Measurements from ENCODE around the gene THNSL1.
"Not testable (repeated sequence)": the region's sequence is repeated elsewhere in the genome, so short reads cannot be mapped to it uniquely, and the experiment has no call there.

The THNSL1 gene, protein sequence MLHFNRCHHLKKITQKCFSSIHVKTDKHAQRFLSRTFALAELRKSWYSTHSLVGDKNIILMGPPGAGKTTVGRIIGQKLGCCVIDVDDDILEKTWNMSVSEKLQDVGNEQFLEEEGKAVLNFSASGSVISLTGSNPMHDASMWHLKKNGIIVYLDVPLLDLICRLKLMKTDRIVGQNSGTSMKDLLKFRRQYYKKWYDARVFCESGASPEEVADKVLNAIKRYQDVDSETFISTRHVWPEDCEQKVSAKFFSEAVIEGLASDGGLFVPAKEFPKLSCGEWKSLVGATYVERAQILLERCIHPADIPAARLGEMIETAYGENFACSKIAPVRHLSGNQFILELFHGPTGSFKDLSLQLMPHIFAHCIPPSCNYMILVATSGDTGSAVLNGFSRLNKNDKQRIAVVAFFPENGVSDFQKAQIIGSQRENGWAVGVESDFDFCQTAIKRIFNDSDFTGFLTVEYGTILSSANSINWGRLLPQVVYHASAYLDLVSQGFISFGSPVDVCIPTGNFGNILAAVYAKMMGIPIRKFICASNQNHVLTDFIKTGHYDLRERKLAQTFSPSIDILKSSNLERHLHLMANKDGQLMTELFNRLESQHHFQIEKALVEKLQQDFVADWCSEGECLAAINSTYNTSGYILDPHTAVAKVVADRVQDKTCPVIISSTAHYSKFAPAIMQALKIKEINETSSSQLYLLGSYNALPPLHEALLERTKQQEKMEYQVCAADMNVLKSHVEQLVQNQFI

GRCh38 chr10:25016376-25017153 lies at the start of gene THNSL1:
TSS of gene THNSL1 (plus strand) at chr10:25016612. CDS start at chr10:25023224, 6,612 bp downstream.
- Histone ChIP-seq H3K36me3 (ENCODE audit: control insufficient read depth, insufficient read depth, low read length) (no peaks in the 10 kb centered on the region), H3K9ac (ENCODE audit: low read length) (peak within 1 kb of the TSS; percentile 77), H3K9me3 (ENCODE audit: control insufficient read depth, low read length) (no peaks in the 10 kb centered on the region), H3K4me1 (ENCODE audit: control insufficient read depth, insufficient read depth, low read length) (no peaks in the 10 kb centered on the region), H3K27me3 (ENCODE audit: control insufficient read depth, insufficient read depth, low read length) (no peaks in the 10 kb centered on the region), H3K4me3 (ENCODE audit: low read length) (peak within 1 kb of the TSS; percentile 23)

DNA sequence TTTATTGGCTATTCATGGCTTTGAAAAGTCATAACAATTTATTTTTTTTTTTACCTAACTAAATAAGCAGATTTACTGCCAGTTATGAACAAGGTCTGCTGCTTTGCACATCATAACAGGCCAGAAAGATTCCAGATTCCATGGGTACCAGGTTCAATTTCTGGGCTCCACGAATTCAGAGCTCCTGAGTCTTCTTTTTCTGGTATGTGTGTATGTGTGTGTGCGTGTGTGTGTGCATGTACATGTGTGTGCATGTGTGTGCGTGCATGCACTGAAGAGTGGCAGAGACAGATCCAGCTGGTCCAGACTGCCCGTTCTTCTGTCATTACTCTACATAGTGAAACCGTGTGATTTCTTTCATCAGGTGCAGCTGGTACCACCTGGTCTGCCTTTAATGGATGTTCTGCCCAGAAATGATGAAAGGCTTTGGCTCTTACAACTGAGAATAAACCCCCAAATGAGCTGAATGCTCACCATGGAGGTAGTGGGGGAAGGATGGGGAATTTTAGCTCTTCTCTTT lies 49.4 kb upstream of the THNSL1 start:
- Histone ChIP-seq H3K36me3 (ENCODE audit: control insufficient read depth, insufficient read depth, low read length) (no peaks in the 10 kb centered on the region), H3K4me3 (ENCODE audit: low read length) (no peak overlapping the region), H3K27me3 (ENCODE audit: control insufficient read depth, insufficient read depth, low read length) (no peaks in the 10 kb centered on the region), H3K4me1 (ENCODE audit: control insufficient read depth, insufficient read depth, low read length) (peaks cover 5% of the 10 kb centered on the region), H3K9me3 (ENCODE audit: control insufficient read depth, low read length) (no peaks in the 10 kb centered on the region), H3K9ac (ENCODE audit: low read length) (no peak overlapping the region)

- Histone ChIP-seq H3K27me3 (ENCODE audit: control insufficient read depth, insufficient read depth, low read length) (no peaks in the 10 kb centered on the region), H3K9ac (ENCODE audit: low read length) (no peak overlapping the region), H3K4me1 (ENCODE audit: control insufficient read depth, insufficient read depth, low read length) (peaks cover 5% of the 10 kb centered on the region), H3K4me3 (ENCODE audit: low read length) (no peak overlapping the region), H3K36me3 (ENCODE audit: control insufficient read depth, insufficient read depth, low read length) (no peaks in the 10 kb centered on the region), H3K9me3 (ENCODE audit: control insufficient read depth, low read length) (no peaks in the 10 kb centered on the region)
These were observed 48.1 kb upstream of the THNSL1 start for GRCh38 chr10:24968349-24968748.

DNA sequence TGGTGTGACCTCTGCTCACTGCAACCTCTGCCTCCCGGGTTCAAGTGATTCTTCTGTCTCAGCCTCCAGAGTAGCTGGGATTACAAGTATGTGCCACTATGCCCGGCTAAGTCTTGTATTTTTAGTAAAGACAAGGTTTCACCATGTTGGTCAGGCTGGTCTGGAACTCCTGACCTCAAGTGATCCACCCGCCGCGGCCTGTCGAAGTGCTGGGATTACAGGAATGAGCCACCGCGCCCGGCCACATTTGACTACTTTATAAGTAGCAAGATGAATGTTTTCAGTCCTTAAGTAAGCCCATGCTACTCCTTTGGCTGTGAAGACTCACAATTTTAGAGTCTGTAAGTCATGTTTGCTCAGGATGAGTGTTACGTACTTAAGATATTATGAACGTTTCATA lies 47.5 kb upstream of the THNSL1 start:
- H3K27me3 ChIP-seq (ENCODE audit: control insufficient read depth, insufficient read depth, low read length); H3K4me3 ChIP-seq (ENCODE audit: low read length); H3K36me3 ChIP-seq (ENCODE audit: control insufficient read depth, insufficient read depth, low read length); H3K9ac ChIP-seq (ENCODE audit: low read length); H3K9me3 ChIP-seq (ENCODE audit: control insufficient read depth, low read length); H3K4me1 ChIP-seq (ENCODE audit: control insufficient read depth, insufficient read depth, low read length): not testable (repeated sequence)

DNA sequence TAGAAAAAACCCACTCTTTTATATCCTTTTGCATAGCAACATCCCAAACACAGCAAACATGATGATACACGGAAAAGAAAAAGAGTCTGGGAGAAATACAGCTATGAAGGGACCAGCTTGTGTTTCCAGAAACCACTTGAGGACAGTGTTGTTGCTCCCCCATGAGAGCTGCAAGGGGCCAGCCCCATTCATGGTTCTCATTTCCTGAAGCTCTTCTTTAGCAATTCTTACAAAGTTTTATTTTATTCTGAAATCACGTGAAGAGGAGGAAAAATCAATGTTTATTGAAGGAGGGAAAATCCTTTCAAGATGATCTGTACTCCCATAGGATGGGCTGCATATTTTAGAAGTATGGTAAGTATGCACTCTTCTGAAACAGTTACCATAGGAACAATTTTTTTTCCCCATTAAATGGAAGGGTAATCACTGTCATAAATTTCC lies 46.6 kb upstream of the THNSL1 start:
- no peaks in the 10 kb centered on the region for H3K36me3 ChIP-seq (ENCODE audit: control insufficient read depth, insufficient read depth, low read length)
- no peaks in the 10 kb centered on the region for H3K4me1 ChIP-seq (ENCODE audit: control insufficient read depth, insufficient read depth, low read length)
- H3K4me3 ChIP-seq (ENCODE audit: low read length): no peak overlapping the region
- no peak overlapping the region for H3K9ac ChIP-seq (ENCODE audit: low read length)
- no peaks in the 10 kb centered on the region for H3K9me3 ChIP-seq (ENCODE audit: control insufficient read depth, low read length)
- no peaks in the 10 kb centered on the region for H3K27me3 ChIP-seq (ENCODE audit: control insufficient read depth, insufficient read depth, low read length)

DNA sequence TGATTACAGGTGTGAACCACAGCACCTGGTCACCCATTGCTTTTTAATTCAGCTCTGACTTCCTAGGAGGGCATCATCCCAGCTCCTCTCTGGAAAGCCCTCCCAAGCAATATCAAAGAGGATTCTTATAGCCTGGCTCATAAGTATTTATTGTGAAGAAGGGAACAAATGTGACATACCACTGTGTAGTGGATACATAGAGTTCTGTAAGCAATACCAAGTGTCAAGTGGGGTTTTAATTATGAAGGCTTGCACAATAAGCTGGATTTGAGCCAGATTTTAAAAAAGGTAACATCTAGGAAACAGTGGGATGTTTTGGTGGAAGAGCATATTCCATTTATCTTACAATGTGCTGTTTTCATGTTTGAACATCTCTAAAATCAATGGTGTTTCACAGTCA lies 45.0 kb upstream of the THNSL1 start:
- Histone ChIP-seq H3K9ac (ENCODE audit: low read length) (no peak overlapping the region), H3K9me3 (ENCODE audit: control insufficient read depth, low read length) (no peaks in the 10 kb centered on the region), H3K4me1 (ENCODE audit: control insufficient read depth, insufficient read depth, low read length) (no peaks in the 10 kb centered on the region), H3K36me3 (ENCODE audit: control insufficient read depth, insufficient read depth, low read length) (no peaks in the 10 kb centered on the region), H3K4me3 (ENCODE audit: low read length) (no peak overlapping the region), H3K27me3 (ENCODE audit: control insufficient read depth, insufficient read depth, low read length) (no peaks in the 10 kb centered on the region)

DNA sequence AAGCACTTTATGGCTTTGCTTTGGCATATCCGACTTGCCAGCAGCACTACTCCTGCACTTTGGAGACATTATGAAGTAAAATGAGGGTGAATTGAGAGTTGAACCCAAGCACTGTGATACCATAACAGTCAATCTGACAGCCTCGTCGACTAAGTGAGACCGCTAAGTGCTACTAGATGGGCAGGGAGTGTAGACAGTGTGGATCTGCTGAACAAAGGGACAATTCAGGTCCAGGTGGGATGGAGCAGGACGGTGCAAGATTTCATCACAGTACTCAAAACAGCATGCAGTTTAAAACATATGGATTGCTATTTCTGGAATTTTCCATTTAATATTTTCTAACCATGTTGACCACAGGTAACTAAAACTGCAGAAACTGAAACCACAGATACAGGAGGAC lies 43.2 kb upstream of the THNSL1 start:
- Histone ChIP-seq H3K4me3 (ENCODE audit: low read length) (no peak overlapping the region), H3K36me3 (ENCODE audit: control insufficient read depth, insufficient read depth, low read length) (no peaks in the 10 kb centered on the region)

DNA sequence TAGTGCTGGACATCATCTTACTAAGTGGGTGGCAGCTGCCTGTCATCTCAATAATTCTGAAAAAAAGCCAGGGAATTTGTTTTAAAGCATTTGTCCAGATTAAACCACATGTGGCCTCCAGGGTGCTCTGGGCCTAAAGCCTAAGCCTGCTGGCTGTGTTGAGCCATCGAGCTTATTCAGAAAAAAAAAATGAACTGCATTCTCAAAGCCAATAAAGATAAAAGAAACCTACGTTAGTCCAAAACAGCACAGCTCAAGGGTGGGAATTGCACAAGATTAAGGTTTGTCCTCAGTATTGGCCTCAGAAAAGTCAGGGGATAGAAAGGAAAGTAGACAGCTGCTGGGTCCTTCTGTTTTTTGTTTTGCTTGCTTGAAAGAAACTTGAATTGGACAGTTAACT lies 41.4 kb upstream of the THNSL1 start:
- Histone ChIP-seq H3K27me3 (ENCODE audit: control insufficient read depth, insufficient read depth, low read length) (no peaks in the 10 kb centered on the region), H3K9me3 (ENCODE audit: control insufficient read depth, low read length) (no peaks in the 10 kb centered on the region), H3K36me3 (ENCODE audit: control insufficient read depth, insufficient read depth, low read length) (no peaks in the 10 kb centered on the region), H3K4me1 (ENCODE audit: control insufficient read depth, insufficient read depth, low read length) (no peaks in the 10 kb centered on the region), H3K9ac (ENCODE audit: low read length) (no peak overlapping the region), H3K4me3 (ENCODE audit: low read length) (no peak overlapping the region)

More for the DNA sequence above, 43.2 kb upstream of the THNSL1 start:
- no peak overlapping the region for H3K9ac ChIP-seq (ENCODE audit: low read length)
- H3K9me3 ChIP-seq (ENCODE audit: control insufficient read depth, low read length): no peaks in the 10 kb centered on the region
- H3K4me1 ChIP-seq (ENCODE audit: control insufficient read depth, insufficient read depth, low read length): no peaks in the 10 kb centered on the region
- H3K27me3 ChIP-seq (ENCODE audit: control insufficient read depth, insufficient read depth, low read length): no peaks in the 10 kb centered on the region

DNA sequence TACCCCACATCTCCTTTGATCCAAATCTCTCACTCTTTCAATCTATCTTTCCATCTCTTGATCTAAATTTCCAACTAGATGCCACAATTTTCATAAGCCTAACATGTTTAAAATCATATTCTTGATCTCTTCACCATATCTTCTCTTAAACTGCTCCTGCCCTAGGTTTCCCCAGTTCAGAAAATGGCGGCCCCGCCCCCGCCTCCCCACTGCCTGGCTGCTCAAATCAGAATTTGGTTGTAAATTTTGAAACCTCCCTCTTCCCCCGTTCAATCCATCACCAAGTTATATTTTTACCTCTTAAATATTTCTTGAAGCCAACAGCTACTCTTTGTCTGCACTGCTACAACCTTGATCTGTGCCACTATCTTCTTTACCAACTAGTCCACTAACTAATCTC lies 36.7 kb upstream of the THNSL1 start:
- Histone ChIP-seq H3K9me3 (ENCODE audit: control insufficient read depth, low read length) (no peaks in the 10 kb centered on the region), H3K9ac (ENCODE audit: low read length) (no peak overlapping the region), H3K36me3 (ENCODE audit: control insufficient read depth, insufficient read depth, low read length) (no peaks in the 10 kb centered on the region), H3K4me1 (ENCODE audit: control insufficient read depth, insufficient read depth, low read length) (peaks cover 9% of the 10 kb centered on the region), H3K27me3 (ENCODE audit: control insufficient read depth, insufficient read depth, low read length) (no peaks in the 10 kb centered on the region), H3K4me3 (ENCODE audit: low read length) (no peak overlapping the region)

DNA sequence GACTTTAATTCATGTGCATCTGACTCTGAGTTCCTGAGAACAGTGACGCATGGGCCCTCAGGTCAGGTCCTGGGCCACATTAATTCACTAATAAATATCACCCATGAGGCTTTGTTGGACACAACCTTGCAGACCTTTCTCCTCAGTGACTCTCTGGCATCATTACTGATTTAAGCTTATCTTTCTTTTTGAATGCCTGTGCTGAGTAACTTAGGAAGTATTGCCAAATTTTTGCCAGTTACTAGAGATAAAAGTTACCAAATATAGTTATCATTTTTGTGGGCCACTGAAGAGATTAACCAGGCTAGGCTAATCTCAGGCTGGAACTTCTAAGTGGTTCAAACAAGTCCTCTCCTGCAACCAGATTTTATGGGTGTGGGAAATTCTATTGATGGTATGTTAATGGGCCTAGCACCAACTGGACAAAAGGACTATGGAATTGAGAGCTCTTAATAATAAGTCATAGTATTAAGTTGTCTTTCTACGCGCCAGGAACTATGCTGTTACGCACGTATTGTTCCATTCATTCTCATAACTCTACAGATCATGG lies 35.2 kb upstream of the THNSL1 start:
- no peaks in the 10 kb centered on the region for H3K9me3 ChIP-seq (ENCODE audit: control insufficient read depth, low read length)
- H3K4me3 ChIP-seq (ENCODE audit: low read length): no peak overlapping the region
- H3K36me3 ChIP-seq (ENCODE audit: control insufficient read depth, insufficient read depth, low read length): no peaks in the 10 kb centered on the region
- H3K4me1 ChIP-seq (ENCODE audit: control insufficient read depth, insufficient read depth, low read length): peaks cover 9% of the 10 kb centered on the region
- H3K27me3 ChIP-seq (ENCODE audit: control insufficient read depth, insufficient read depth, low read length): no peaks in the 10 kb centered on the region
- H3K9ac ChIP-seq (ENCODE audit: low read length): no peak overlapping the region

GRCh38 chr10:24982319-24983112 lies 33.9 kb upstream of the THNSL1 start:
- Histone ChIP-seq H3K27me3 (ENCODE audit: control insufficient read depth, insufficient read depth, low read length) (no peaks in the 10 kb centered on the region), H3K9ac (ENCODE audit: low read length) (no peak overlapping the region), H3K36me3 (ENCODE audit: control insufficient read depth, insufficient read depth, low read length) (no peaks in the 10 kb centered on the region), H3K9me3 (ENCODE audit: control insufficient read depth, low read length) (no peaks in the 10 kb centered on the region), H3K4me1 (ENCODE audit: control insufficient read depth, insufficient read depth, low read length) (peaks cover 10% of the 10 kb centered on the region), H3K4me3 (ENCODE audit: low read length) (no peak overlapping the region)

Measured in mucosa of stomach (tissue), 1 donor.